Measurements from ENCODE around the gene SIRT6.
"Not testable (repeated sequence)": the region's sequence is repeated elsewhere in the genome, so short reads cannot be mapped to it uniquely, and the experiment has no call there.

The SIRT6 gene

DNA sequence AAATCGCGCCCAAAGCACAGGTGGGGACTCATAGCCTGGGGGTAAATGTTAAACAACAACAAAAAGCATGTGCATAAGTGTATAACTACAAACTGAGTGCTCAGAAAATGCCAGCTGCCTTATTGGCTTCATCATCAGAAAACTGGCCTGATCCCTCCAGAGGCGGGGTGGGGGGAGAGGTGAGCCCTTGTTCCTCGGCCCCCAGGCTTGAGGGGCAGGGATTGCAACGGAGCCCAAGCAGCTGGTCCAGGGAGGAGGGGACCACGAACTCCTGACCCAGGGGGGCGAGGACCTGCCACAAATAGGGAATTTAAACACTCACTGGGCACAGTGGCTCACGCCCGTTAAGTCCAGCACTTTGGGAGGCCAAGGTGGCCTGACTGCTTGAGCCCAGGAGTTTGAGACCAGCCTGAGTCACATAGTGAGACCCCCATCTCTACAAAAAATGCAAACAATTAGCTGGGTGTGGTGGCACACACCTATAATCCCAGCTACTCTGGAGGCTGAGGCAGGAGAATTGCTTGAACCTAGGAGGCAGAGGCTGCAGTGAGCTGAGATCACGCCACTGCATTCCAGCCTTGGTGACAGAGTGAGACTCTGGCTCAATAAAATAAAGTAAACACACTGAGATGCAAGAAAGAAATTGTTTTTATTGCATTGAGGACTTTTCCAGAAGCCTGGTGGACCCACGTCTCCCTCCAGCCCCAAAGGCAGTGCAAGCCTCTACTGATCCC is 8.7 kb downstream of the SIRT6 start:
- FAIRE-seq: no peak

- FAIRE-seq: no peak
These were observed 9.4 kb downstream of the SIRT6 start for GRCh38 chr19:4172861-4173473.

DNA sequence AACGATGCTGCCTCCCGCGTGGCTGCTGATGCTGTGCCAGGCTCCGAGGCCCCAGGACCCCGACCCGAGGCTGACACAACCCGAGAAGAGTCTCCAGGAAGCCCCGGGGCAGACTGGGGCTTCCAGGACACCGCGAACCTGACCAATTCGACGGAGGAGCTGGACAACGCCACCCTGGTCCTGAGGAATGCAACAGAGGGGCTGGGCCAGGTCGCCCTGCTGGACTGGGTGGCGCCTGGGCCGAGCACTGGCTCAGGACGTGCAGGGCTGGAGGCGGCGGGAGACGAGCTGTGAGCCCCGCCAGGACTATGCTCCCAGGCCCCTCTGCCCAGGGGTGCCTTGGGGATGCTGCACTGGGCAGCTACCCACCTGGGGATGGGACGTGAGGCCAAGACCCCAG is 10.7 kb downstream of the SIRT6 start:
- FAIRE-seq: no peak

DNA sequence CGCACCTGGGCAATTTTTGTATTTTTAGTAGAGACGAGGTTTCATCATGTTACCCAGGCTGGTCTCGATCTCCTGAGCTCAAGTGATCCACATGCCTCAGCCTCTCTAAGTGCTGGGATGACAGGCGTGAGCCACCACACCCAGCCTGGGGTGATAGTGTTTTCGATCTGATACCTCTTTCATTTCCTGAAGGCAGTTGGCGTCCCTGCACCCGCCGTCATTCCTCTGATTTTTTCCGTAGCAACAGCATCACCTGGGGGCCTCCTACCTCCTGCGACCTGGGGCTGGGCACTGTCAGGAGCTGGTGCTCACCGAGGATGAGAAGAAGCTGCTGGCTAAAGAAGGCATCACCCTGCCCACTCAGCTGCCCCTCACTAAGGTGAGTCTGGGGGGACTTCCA is 18.1 kb downstream of the SIRT6 start:
- no peak for FAIRE-seq

- FAIRE-seq: no peak
These were observed 20.8 kb downstream of the SIRT6 start for GRCh38 chr19:4161415-4162077.

DNA sequence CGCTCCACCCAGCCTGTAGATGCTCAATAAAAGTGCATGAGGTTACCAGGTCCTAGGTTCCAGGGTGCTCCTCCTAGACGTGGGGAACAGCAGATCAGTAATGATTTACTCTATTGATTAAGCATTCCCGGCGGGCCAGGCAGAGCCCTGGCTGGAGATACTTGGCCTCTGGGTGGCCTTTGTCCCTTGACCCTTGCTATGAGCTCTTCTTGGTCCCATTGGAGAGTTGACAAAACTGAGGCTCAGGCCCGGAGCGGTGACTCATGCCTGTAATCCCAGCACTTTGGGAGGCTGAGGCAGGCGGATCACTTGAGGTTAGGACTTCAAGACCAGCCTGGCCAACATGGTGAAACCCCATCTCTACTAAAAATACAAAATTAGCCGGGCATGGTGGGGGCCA is 24.4 kb downstream of the SIRT6 start:
- not testable (repeated sequence) for FAIRE-seq

DNA sequence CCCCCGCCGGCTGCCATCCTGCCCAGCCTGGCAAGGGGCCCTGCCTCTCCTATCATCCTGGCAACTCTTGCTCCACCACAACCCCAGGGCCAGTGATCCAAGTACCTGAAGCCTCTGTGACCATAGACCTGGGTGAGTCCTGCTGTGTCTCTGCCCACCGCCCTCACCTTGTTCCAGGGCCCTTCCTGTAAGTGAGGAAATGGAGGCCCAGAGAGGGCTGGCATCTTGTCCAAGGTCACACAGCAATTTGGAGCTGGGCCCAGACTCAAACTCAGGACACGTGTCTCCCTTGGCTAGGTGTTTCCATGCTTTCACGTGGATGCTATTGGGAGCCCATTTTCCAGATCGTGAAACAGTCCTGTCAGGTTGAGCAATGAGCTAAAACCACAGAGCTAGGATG is 25.2 kb downstream of the SIRT6 start:
- no peak for FAIRE-seq

- FAIRE-seq: no peak
These were observed 27.6 kb downstream of the SIRT6 start for GRCh38 chr19:4154571-4155312.

DNA sequence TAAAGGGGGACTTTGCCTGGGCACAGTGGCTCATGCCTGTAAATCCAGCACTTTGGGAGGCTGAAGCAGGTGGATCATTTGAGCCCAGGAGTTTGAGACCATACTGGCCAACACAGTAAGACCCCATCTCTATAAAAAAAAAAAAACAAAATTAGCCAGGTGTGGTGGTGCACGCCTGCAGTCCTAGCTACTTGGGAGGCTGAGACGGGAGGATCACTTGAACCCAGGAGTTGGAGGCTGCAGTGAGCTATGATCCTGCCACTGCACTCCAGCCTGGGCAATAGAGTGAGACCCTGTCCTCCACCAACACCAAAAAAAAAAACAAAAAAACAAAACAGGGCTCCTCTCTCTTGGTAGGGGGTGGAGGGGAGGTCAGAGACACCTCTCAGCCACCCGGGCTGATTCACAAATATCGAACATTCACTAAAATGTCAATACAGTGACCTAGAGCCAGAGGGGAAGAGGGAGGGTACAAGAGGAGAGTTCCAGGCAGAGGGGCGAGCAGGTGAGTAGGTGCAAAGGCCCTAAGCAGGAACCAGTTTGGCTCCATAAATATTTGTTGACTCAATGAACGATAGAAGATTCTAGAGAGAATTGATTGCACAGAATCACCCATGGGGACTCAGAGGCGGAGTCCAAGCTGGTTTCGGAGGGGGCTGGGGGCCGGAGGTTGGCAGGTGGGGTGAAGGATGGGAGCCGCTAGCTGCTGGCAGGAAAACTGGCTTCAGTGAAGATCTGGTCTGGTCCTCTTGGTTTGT is 29.9 kb downstream of the SIRT6 start:
- no peak for FAIRE-seq

- FAIRE-seq: no peak
These were observed 30.7 kb downstream of the SIRT6 start for GRCh38 chr19:4151623-4152022.

GRCh38 chr19:4149518-4150288 is 32.7 kb downstream of the SIRT6 start:
- FAIRE-seq: no peak

- no peak for FAIRE-seq
These were observed 37.6 kb downstream of the SIRT6 start for GRCh38 chr19:4144666-4145249.

DNA sequence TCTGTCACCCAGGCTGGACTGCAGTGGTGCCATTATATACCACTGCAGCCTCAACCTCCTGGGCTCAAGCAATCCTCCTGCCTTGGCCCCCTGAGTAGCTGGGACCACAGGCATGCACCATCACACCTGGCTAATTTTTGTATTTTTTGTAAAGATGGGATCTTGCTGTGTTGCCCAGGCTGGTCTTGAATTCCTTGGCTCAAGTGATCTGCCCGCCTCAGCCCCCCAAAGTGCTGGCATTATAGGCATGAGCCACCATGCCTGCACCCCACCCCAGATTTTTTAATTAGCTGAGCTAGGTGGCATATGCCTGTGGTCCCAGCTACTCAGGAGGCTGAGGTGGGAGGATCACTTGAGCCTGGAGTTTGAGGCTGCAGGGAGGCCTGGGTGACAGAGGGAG is 39.4 kb downstream of the SIRT6 start:
- FAIRE-seq: not testable (repeated sequence)

DNA sequence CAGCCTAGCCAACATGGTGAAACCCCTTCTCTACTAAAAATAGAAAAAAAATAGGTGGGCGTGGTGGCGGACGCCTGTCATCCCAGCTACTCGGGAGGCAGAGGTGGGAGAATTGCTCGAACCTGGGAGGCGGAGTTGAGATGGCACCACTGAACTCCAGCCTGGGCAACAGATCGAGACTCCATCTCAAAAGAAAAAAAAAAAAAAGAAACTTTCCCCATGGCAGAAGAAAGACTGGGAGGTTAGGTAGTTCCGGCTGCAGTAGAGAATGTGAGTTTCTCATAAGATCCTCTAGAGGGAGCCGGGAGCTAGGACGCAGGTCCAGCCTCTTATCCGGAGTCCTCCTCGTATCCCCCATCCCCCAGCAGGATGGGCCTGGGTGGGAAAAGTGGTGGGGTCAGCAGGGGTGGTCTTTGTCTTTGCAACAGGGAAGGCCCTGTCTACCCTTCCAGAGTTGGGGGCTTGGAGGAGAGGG is 42.1 kb downstream of the SIRT6 start:
- FAIRE-seq: no peak

GRCh38 chr19:4139614-4140236 is 42.6 kb downstream of the SIRT6 start:
- no peak for FAIRE-seq

GRCh38 chr19:4138445-4138844 is 43.9 kb downstream of the SIRT6 start:
- FAIRE-seq: no peak

DNA sequence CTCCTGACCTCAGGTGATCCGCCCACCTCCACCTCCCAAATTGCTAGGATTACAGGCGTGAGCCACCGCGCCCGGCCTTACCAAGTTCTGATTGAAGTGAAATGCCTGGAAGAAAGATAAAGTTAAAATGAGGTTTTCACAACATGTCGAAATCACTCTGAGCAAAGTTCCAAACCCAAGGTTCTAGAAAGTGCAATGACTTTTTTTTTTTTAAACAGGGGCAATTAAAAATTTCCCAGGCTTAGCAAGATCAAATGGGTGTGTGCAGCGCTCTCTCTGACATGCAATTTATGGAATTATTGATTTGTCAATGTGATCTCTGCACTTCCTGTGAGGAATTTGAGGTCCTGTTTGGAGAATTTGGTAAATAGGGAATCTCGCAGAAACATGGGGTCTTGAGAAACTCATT is 45.7 kb downstream of the SIRT6 start:
- no peak for FAIRE-seq

DNA sequence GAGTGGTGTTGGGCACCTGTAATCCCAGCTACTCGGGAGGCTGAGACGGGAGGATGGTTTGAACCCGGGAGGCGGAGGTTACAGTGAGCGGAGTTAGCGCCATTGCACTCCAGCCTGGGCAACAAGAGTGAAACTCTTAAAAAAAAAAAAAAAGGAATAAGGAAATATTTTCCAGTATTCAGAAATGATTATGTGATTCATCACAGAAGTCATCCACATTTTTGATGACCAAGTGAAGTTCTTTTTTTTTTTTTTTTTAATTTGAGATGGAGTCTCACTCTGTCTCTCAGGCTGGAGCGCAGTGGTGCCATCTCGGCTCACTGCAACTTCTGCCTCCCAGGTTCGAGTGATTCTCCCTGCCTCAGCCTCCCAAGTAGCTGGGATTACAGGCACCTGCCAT is 47.0 kb downstream of the SIRT6 start:
- FAIRE-seq: not testable (repeated sequence)

DNA sequence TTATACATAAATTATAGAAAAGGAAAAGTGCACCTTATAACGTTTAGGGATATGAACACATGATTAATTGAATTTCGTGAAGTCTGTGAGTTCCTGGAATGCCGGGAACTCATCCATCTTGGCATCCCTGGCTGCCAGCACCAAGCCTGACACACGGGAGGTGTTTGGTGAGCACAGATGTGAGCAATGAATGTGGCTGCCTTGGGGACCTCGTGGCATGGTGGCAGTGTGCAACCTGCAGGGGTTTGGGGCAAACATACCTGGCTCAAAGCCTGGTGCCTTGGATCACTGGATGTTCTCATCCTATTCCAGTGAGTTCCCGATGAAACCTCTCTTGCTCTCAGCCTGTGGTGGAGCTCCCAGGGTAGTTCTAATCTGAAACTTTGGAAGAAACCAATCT is 48.0 kb downstream of the SIRT6 start:
- FAIRE-seq: no peak

DNA sequence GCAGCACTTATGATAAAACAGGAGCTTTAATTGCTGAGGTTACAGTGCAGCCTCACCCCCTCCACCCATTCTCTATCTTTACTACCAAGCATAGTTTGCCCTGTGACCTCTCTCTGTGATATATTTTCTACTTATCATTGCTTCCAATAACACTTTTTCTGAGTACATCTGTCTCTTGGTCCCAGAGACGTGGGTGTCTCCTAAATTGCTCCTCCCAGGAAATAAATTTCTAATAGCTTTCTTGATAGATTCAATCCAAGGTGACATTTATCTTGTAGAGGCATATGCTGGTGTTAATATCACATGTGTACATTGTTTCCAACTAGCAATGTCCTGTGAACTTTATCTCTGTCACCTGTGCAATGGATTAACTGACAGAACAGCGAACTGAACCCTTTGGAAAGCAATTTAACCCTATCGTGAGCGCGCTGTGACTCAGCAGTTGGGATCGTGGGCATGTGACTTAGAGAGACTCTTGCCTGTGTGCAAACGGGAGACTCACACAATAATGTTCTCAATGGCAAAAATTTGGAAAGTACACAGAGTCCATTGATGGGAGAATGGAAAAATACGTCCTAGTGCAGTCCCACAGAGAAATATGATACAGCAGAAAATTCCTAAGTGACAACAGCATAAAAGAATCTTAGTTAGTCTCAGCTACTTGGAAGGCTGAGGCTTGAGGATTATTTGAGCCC is 51.5 kb downstream of the SIRT6 start:
- FAIRE-seq: no peak

Measured in colon (tissue), 2 donors.